ENCODE data around the gene ERC2.

- no peak for TF ChIP-seq CTCF (IDR thresholded peaks at IDR 0.05)
- TF ChIP-seq POLR2A (IDR thresholded peaks at IDR 0.05): no peak
Observed at GRCh38 chr3:55645422-55645821, 822.8 kb downstream of the ERC2 start.

All from breast epithelium (tissue), 3 donors.